GM18502 (cell line): Measurements from ENCODE around the gene SLAIN1.

ENCODE experiments used
- ATAC-seq: cut with Tn5 transposase; IDR thresholded peaks from one replicate; pipeline ENCODE4 v1.9.1; 2021; ENCODE audit warnings: mild to moderate bottlenecking; ENCODE audit not compliant: unreplicated experiment, poor library complexity

Gene SLAIN1

GRCh38 chr13:77745784-77746183 lies 48.3 kb downstream of the SLAIN1 start:
- ATAC-seq = peak; percentile 36

GRCh38 chr13:77749344-77749880 lies 51.9 kb downstream of the SLAIN1 start:
- no peak for ATAC-seq

- peak; percentile 83 for ATAC-seq
Measured at GRCh38 chr13:77751513-77752456, 54.3 kb downstream of the SLAIN1 start.

GRCh38 chr13:77752512-77753069 lies 55.1 kb downstream of the SLAIN1 start:
- no peak for ATAC-seq

GRCh38 chr13:77760893-77761292 lies 63.4 kb downstream of the SLAIN1 start:
- ATAC-seq = no peak

- ATAC-seq = no peak
Measured at GRCh38 chr13:77767413-77767812, 69.9 kb downstream of the SLAIN1 start.

GRCh38 chr13:77774181-77774580 lies 76.7 kb downstream of the SLAIN1 start:
- ATAC-seq = peak; percentile 45

GRCh38 chr13:77776704-77777103 lies 79.2 kb downstream of the SLAIN1 start:
- no peak for ATAC-seq

- peak; percentile 89 for ATAC-seq
Measured at GRCh38 chr13:77779552-77780272, 82.2 kb downstream of the SLAIN1 start.

GRCh38 chr13:77781808-77782207 lies 84.3 kb downstream of the SLAIN1 start:
- no peak for ATAC-seq

GRCh38 chr13:77784515-77784914 lies 87.0 kb downstream of the SLAIN1 start:
- no peak for ATAC-seq

GRCh38 chr13:77786695-77787287 lies 89.3 kb downstream of the SLAIN1 start:
- ATAC-seq = no peak

GRCh38 chr13:77789376-77789775 lies 91.9 kb downstream of the SLAIN1 start:
- ATAC-seq = no peak

- ATAC-seq = no peak
Measured at GRCh38 chr13:77800219-77800618, 102.7 kb downstream of the SLAIN1 start.

- no peak for ATAC-seq
Measured at GRCh38 chr13:77806518-77806917, 109.0 kb downstream of the SLAIN1 start.

GRCh38 chr13:77807431-77808135 lies 110.1 kb downstream of the SLAIN1 start:
- no peak for ATAC-seq

- peak; percentile 92 for ATAC-seq
Measured at GRCh38 chr13:77810430-77810829, 112.9 kb downstream of the SLAIN1 start.

- no peak for ATAC-seq
Measured at GRCh38 chr13:77810878-77811277, 113.4 kb downstream of the SLAIN1 start.

- no peak for ATAC-seq
Measured at GRCh38 chr13:77811381-77811780, 113.9 kb downstream of the SLAIN1 start.

GRCh38 chr13:77811981-77812380 lies 114.5 kb downstream of the SLAIN1 start:
- ATAC-seq = no peak
